Measurements from ENCODE around the gene METTL26. TPM values are rescaled to one million over a fixed set of nuclear protein-coding genes. Genes with fewer than 3 reads are reported as not detected.

Gene METTL26
- polyA plus RNA-seq, 1 experiment, result 105 TPM

GRCh38 chr16:648071-648780 is 12.1 kb upstream of the METTL26 start:
- Histone ChIP-seq H3K27me3 (ENCODE audit: control insufficient read depth, insufficient read depth, low read length) (no peaks in the 10 kb centered on the region), H3K4me3 (ENCODE audit: low read depth, low read length) (peak overlapping the region; percentile 68), H3K36me3 (ENCODE audit: control insufficient read depth, insufficient read depth, low read length) (peaks cover 5% of the 10 kb centered on the region)
- CTCF ChIA-PET, result interaction anchor here (0.6 to 1.5 kb wide), 3 partner anchors 13 to 17 kb away, joined by 3 to 6 read pairs (median 4); no protein-coding TSS in a partner anchor
- peak; percentile 52 for TF ChIP-seq CTCF (IDR thresholded peaks at IDR 0.05; ENCODE audit: insufficient read depth, low read depth, low read length)
- POLR2A ChIA-PET, result no interaction called here
- no peak for DNase-seq (ENCODE audit: low read depth)

GRCh38 chr16:647173-647902 is 11.2 kb upstream of the METTL26 start:
- TF ChIP-seq CTCF (IDR thresholded peaks at IDR 0.05; ENCODE audit: insufficient read depth, low read depth, low read length), result no peak
- DNase-seq (ENCODE audit: low read depth), result no peak
- Histone ChIP-seq H3K4me3 (ENCODE audit: low read depth, low read length) (no peak overlapping the region), H3K36me3 (ENCODE audit: control insufficient read depth, insufficient read depth, low read length) (peaks cover 3% of the 10 kb centered on the region), H3K27me3 (ENCODE audit: control insufficient read depth, insufficient read depth, low read length) (no peaks in the 10 kb centered on the region)
- CTCF ChIA-PET, result interaction anchor here (0.6 to 1.5 kb wide), 2 partner anchors 14 kb away, joined by 4 to 6 read pairs; no protein-coding TSS in a partner anchor
- POLR2A ChIA-PET, result no interaction called here

- Histone ChIP-seq H3K4me3 (ENCODE audit: low read depth, low read length) (no peak overlapping the region), H3K27me3 (ENCODE audit: control insufficient read depth, insufficient read depth, low read length) (no peaks in the 10 kb centered on the region), H3K36me3 (ENCODE audit: control insufficient read depth, insufficient read depth, low read length) (peaks cover 3% of the 10 kb centered on the region)
- no peak for TF ChIP-seq CTCF (IDR thresholded peaks at IDR 0.05; ENCODE audit: insufficient read depth, low read depth, low read length)
- no peak for DNase-seq (ENCODE audit: low read depth)
- ChIA-PET POLR2A (no interaction called here), CTCF (interaction anchor here (1.3 kb wide), 1 partner anchor 14 kb away, joined by 3 read pairs; no protein-coding TSS in a partner anchor)
These were observed 10.6 kb upstream of the METTL26 start for GRCh38 chr16:646679-647172.

- DNase-seq (ENCODE audit: low read depth), result no peak
These were observed 10.0 kb upstream of the METTL26 start for GRCh38 chr16:645852-646678.

More at GRCh38 chr16:645852-646678, 10.0 kb upstream of the METTL26 start:
- H3K27me3 ChIP-seq (ENCODE audit: control insufficient read depth, insufficient read depth, low read length), result no peaks in the 10 kb centered on the region
- TF ChIP-seq CTCF (IDR thresholded peaks at IDR 0.05; ENCODE audit: insufficient read depth, low read depth, low read length), result no peak
- no peak overlapping the region for H3K4me3 ChIP-seq (ENCODE audit: low read depth, low read length)
- peaks cover 3% of the 10 kb centered on the region for H3K36me3 ChIP-seq (ENCODE audit: control insufficient read depth, insufficient read depth, low read length)
- ChIA-PET CTCF (interaction anchor here (1.3 kb wide), 1 partner anchor 14 kb away, joined by 3 read pairs; no protein-coding TSS in a partner anchor), POLR2A (no interaction called here)

Data from BJ (cell line).